ENCODE results near the gene GFOD1. TPM values are rescaled to one million over a fixed set of nuclear protein-coding genes. Genes with fewer than 3 reads are reported as not detected.

Gene GFOD1
- total RNA-seq, 1 donor from 2014 or later = 51.6 TPM

DNA sequence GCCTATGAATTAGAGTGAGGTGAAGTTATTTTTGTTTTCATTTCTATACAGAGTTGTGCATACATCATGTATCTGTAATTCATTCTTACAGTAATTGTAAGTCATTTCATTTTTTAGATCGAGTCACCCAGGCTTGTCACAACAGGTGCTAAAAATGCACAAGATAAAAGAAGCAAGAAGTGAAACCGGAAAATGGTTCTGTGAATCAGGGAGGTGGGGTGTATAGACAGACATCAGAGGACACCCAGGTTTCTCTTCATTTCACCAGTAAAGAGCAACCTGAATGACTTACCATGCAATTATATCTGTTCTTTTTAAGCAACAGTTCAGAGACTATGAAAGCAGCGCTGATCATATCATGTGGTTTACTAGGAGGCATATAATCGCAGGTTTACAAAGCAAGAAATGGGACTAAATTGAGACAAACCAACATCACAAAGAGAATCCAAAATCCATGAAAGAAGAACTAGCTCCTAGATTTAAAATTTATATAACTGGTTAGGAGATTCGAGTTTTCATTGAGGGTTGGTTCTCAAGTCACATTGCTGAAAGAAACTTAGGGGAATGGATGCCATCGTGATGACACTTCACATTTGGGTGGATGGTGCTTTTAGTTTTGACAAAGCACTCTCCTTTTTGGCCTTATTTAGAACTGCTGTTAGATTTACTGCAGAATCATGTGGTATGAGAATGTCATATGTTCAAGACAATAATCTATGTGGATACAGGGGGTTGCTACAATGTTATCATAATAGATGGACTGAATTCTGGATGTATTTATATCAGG, 131.2 kb downstream of the GFOD1 start:
- no peaks in the 10 kb centered on the region for H3K36me3 ChIP-seq
- no peak overlapping the region for H3K27ac ChIP-seq (replicated peaks)
- DNase-seq = no peak
- intact Hi-C loops (cut with micrococcal nuclease) = no loop called here
- H3K4me3 ChIP-seq = no peak overlapping the region
- H3K4me1 ChIP-seq = peaks cover 62% of the 10 kb centered on the region
- TF ChIP-seq CTCF (IDR thresholded peaks at IDR 0.05; ENCODE audit: borderline replicate concordance) = no peak
- H3K27me3 ChIP-seq (ENCODE audit: low read depth) = no peaks in the 10 kb centered on the region
- no peaks in the 10 kb centered on the region for H3K9me3 ChIP-seq (replicated peaks)

DNA sequence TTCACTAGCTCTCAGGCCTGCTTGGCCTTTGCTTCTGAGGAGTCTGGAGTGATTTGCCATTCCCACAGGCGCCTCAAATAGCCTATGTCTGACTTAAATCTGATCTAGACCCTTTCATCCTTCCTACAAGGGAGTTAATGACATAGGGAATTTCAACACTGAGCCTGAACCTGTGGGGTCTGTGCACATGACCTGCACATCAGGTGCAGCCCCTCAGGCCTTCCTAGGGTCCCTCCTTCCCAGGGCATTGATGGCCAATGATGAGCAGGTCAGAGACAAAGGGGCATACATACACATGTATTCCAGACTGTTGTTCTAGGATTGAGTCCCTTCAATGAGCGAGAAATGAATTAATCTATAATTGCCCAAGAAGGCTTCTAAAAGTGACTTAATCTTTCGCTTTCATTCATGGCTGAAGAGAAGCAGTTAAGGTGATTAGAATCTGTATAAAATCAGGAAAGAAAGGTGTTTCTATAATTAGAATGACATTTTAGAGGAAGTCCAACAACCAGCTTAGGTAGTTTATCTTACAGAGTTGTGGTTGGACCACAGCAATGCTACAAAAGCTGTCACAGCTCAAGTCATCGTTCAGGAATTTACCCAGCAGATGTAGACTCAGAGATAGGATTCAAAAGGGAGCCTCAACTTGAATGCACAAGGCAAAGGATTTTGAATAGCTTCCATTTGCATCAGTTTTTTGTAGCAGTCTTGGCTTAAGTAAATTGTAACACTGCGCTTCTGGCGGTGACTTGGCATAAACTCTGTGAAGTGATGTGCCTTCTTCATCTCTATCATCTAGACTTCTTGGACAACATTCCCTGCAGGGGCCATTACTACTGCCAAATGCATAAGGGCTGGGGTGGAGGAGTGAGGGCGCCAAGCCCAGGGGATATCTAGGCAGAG, 132.1 kb downstream of the GFOD1 start:
- Histone ChIP-seq H3K27ac (replicated peaks) (peak overlapping the region; percentile 49), H3K4me1 (peaks cover 59% of the 10 kb centered on the region), H3K27me3 (ENCODE audit: low read depth) (no peaks in the 10 kb centered on the region), H3K4me3 (no peak overlapping the region), H3K9me3 (replicated peaks) (no peaks in the 10 kb centered on the region), H3K36me3 (no peaks in the 10 kb centered on the region)
- TF ChIP-seq CTCF (IDR thresholded peaks at IDR 0.05; ENCODE audit: borderline replicate concordance) = no peak
- intact Hi-C loops (cut with micrococcal nuclease) = no loop called here
- DNase-seq = no peak

DNA sequence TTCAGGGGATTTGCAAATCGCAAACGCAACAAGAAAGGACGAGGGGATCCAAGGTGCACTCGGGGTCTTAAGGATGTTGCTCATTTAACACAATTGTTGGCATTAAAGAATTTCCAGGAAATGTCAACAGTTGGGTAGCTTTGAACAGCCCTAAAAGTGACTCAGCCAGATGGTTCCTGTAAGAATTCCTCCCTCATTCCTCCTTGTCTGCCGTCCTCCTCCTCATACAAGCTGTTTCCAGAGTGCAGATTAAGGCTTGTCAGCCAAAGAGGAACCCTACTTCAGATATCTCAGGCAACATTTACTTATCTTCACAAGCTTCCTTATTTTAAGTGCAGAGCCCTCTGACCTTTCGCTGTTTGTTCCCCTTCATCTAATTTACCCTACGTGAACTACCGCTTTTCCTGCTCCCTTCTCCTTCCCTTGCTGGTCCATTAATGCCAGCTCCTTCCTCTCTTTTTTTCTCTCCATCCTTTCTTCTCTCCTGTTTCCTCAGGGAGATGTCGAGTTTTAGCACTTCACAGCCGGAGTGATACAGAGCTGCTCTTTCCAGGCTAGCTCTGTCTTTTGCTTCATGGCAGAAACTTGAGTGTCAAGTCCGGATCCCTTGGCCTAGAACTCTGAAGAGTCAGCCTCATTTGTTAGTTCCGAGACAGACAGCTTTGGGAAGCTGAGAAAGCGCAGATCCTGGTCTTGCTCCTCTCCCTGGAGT, 132.9 kb downstream of the GFOD1 start:
- Histone ChIP-seq H3K36me3 (no peaks in the 10 kb centered on the region), H3K9me3 (replicated peaks) (no peaks in the 10 kb centered on the region), H3K27me3 (ENCODE audit: low read depth) (no peaks in the 10 kb centered on the region), H3K27ac (replicated peaks) (peak overlapping the region; percentile 49), H3K4me1 (peaks cover 52% of the 10 kb centered on the region), H3K4me3 (no peak overlapping the region)
- intact Hi-C loops (cut with micrococcal nuclease) = no loop called here
- no peak for DNase-seq
- no peak for TF ChIP-seq CTCF (IDR thresholded peaks at IDR 0.05; ENCODE audit: borderline replicate concordance)

DNA sequence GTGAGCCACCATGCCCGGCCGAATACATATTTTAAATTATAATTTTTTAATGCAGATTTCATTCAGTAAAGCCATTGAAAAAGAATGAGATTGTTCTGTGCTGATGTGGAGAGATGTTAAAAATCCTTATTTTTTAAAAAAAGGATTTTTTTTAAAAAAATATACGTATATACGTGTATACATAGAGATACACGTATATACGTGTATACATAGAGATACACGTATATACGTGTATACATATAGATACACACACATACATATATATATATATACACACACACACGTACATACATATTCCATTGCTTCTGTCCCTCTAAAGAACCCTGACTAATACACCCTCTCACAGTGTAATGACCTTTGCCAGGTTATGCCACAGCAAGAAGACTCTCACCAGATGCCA, 135.2 kb downstream of the GFOD1 start:
- intact Hi-C loops (cut with micrococcal nuclease) = no loop called here

More for the DNA sequence above, 135.2 kb downstream of the GFOD1 start:
- no peak overlapping the region for H3K4me3 ChIP-seq
- TF ChIP-seq CTCF (IDR thresholded peaks at IDR 0.05; ENCODE audit: borderline replicate concordance) = no peak
- H3K4me1 ChIP-seq = peaks cover 33% of the 10 kb centered on the region
- H3K27me3 ChIP-seq (ENCODE audit: low read depth) = no peaks in the 10 kb centered on the region
- no peak for DNase-seq
- H3K9me3 ChIP-seq (replicated peaks) = no peaks in the 10 kb centered on the region
- no peaks in the 10 kb centered on the region for H3K36me3 ChIP-seq
- H3K27ac ChIP-seq (replicated peaks) = no peak overlapping the region
